K562 (cell line): Measurements from ENCODE around the gene FXN.

Experiments
- ARHGAP35 ChIP-seq: fragments of 450-650 bp; IDR thresholded peaks from 2 replicates; pipeline ENCODE4 v1.6.1; 2018; ENCODE audit not compliant: partially characterized antibody
- E2F5 ChIP-seq: sonication (generic); formaldehyde crosslinking; IDR thresholded peaks from 2 replicates; pipeline ENCODE4 v1.8.0; 2022; ENCODE audit warnings: mild to moderate bottlenecking, missing genetic modification reagents
- EZH2 ChIP-seq: IDR thresholded peaks from 2 replicates; pipeline ENCODE4 v1.6.1; 2012; ENCODE audit warnings: low read depth, mild to moderate bottlenecking, inconsistent platforms, low read length, borderline replicate concordance
- POLR2A ChIP-seq: fragments of 450-650 bp; conservative IDR thresholded peaks from 2 replicates; pipeline ENCODE4 v1.6.1; 2016
- SMAD4 ChIP-seq: fragments of 250-450 bp; sonication (Bioruptor Pico); conservative IDR thresholded peaks from 2 replicates; pipeline ENCODE4 v1.8.0; 2021; ENCODE audit warnings: inconsistent platforms, mild to moderate bottlenecking, moderate library complexity
- SRSF9 ChIP-seq: fragments of 200-400 bp; formaldehyde crosslinking; IDR thresholded peaks from 2 replicates; pipeline ENCODE4 v1.6.1; 2017; ENCODE audit warnings: low read depth, low read length, borderline replicate concordance
- XRCC3 ChIP-seq: fragments of 450-650 bp; IDR thresholded peaks from 2 replicates; pipeline ENCODE4 v1.6.1; 2017; ENCODE audit warnings: mild to moderate bottlenecking, moderate library complexity
- ZBTB26 ChIP-seq: fragments of 450-650 bp; formaldehyde crosslinking; IDR thresholded peaks from 2 replicates; pipeline ENCODE4 v1.4.0; 2022; ENCODE audit warnings: missing genetic modification characterization
- TF ChIP-seq, protein P1 (sequence below): sonication (generic); formaldehyde crosslinking; IDR thresholded peaks from 2 replicates; pipeline ENCODE4 v1.8.1; 2023; ENCODE audit warnings: mild to moderate bottlenecking, missing genetic modification reagents

DNA sequence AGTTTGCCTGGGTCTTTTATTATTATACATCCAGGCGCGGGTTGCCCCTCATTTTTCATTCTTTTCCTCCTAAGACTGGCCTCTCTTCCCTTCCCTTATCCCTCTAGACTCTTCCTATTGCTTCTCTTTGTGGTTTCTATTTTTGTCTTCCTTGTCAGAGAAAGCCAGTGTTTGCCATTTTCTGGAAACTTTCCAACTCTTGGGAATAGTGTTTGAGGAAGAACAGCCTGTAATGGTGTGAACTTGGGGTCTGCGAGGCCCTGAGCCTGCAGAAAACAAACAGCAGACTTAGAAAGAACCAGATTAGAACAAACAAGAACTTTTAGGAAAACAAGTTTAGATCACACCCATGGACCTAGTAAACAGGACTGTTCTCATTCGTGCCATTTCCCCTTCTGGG, 37.2 kb upstream of the FXN start:
- TF ChIP-seq E2F5 (CRISPR knock-in tag) (no peak), POLR2A (no peak), SRSF9 (no peak), XRCC3 (no peak), ARHGAP35 (no peak), ZBTB26 (no peak), EZH2 (no peak), SMAD4 (CRISPR knock-in tag) (no peak)
- TF ChIP-seq, protein P1, sequence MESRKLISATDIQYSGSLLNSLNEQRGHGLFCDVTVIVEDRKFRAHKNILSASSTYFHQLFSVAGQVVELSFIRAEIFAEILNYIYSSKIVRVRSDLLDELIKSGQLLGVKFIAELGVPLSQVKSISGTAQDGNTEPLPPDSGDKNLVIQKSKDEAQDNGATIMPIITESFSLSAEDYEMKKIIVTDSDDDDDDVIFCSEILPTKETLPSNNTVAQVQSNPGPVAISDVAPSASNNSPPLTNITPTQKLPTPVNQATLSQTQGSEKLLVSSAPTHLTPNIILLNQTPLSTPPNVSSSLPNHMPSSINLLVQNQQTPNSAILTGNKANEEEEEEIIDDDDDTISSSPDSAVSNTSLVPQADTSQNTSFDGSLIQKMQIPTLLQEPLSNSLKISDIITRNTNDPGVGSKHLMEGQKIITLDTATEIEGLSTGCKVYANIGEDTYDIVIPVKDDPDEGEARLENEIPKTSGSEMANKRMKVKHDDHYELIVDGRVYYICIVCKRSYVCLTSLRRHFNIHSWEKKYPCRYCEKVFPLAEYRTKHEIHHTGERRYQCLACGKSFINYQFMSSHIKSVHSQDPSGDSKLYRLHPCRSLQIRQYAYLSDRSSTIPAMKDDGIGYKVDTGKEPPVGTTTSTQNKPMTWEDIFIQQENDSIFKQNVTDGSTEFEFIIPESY = no peak
